Tibial nerve (tissue), 4 donors: Measurements from ENCODE around the gene RPGR. TPM values are rescaled to one million over a fixed set of nuclear protein-coding genes. Genes with fewer than 3 reads are reported as not detected.

Source experiments
- DNase-seq, 2 donors: peaks; one replicate each; pipeline ENCODE4 v3.0.0-alpha.2; 2019; ENCODE audit warnings: low spot score in 2 of 2
- H3K27ac ChIP-seq, 4 donors: fragments of 200-600 bp; sonication (generic) in 3 of 4; one replicate each; pipeline ENCODE4 v1.5.1; 2017 to 2019; ENCODE audit warnings: mild to moderate bottlenecking in 1 of 4
- H3K27me3 ChIP-seq, 2 donors: fragments of 200-600 bp; sonication (generic) in 1 of 2; one replicate each; pipeline versions ENCODE4 v1.5.1 to v1.6.0; 2017 to 2019
- H3K36me3 ChIP-seq, 3 donors: fragments of 200-600 bp; sonication (generic); one replicate each; pipeline ENCODE4 v1.5.1; 2018 to 2019
- H3K4me1 ChIP-seq, 4 donors: fragments of 200-600 bp; sonication (generic) in 3 of 4; one replicate each; pipeline ENCODE4 v1.5.1; 2017 to 2019
- H3K4me3 ChIP-seq, 4 donors: fragments of 200-600 bp; sonication (generic) in 3 of 4; one replicate each; pipeline ENCODE4 v1.5.1; 2017 to 2019; ENCODE audit warnings: mild to moderate bottlenecking in 1 of 4, moderate library complexity in 1 of 4
- H3K9me3 ChIP-seq, 4 donors: fragments of 200-600 bp; sonication (generic) in 3 of 4; one replicate each; pipeline ENCODE4 v1.5.1; 2017 to 2019
- CTCF ChIP-seq, 5 experiments: fragments of 200-600 bp in 3 of 5; fragments of 450-650 bp in 2 of 5; sonication (generic) in 3 of 5; IDR thresholded peaks; one replicate each; pipeline ENCODE4 v1.5.1; 2016 to 2019; ENCODE audit warnings: antibody characterized with exemption in 5 of 5, mild to moderate bottlenecking in 3 of 5, moderate library complexity in 2 of 5
- EP300 ChIP-seq, 2 donors: sonication (generic); formaldehyde crosslinking; IDR thresholded peaks; one replicate each; pipeline ENCODE4 v1.6.1; 2017; ENCODE audit warnings: antibody characterized with exemption in 2 of 2, mild to moderate bottlenecking in 1 of 2
- POLR2A ChIP-seq, 2 donors: fragments of 450-650 bp; IDR thresholded peaks; one replicate each; pipeline ENCODE4 v1.6.1; 2017; ENCODE audit warnings: antibody characterized with exemption in 2 of 2, mild to moderate bottlenecking in 2 of 2, moderate library complexity in 2 of 2
- WGBS, 2 donors: methylation state at CpG; one replicate each; pipeline ENCODE4 v1.1.5; 2018; 5-methylcytosine and 5-hydroxymethylcytosine counted together
- total RNA-seq, 4 donors: library from RNA; depleted of rRNA; stranded (reverse); fragments of >200 nt; gene quantifications; one replicate each; pipeline ENCODE4 v1.1.0, GENCODE V29; 2016

RPGR gene
- total RNA-seq, 4 donors from 2014 or later, result 28.9 to 89.8 (median 80.0) TPM

- H3K4me1 ChIP-seq, result no peaks in the 10 kb centered on the region
- no peaks in the 10 kb centered on the region for H3K9me3 ChIP-seq
- TF ChIP-seq EP300 (IDR thresholded peaks at IDR 0.05) (no peak), POLR2A (IDR thresholded peaks at IDR 0.05) (no peak), CTCF (IDR thresholded peaks at IDR 0.05) (no peak)
- no peaks in the 10 kb centered on the region for H3K27me3 ChIP-seq
- H3K4me3 ChIP-seq, result no peak overlapping the region
- 43 to 63% methylated on average over 4 of the region's 4 CpGs for WGBS, 2 donors
- DNase-seq, result no peak
- no peak overlapping the region for H3K27ac ChIP-seq
- no peaks in the 10 kb centered on the region for H3K36me3 ChIP-seq
Observed at GRCh38 chrX:38260231-38260630, 67.1 kb downstream of the RPGR start.

- DNase-seq, result no peak
- WGBS, 2 donors, result 88 to 90% methylated on average over 3 to 30 of the region's 30 CpGs
- no peaks in the 10 kb centered on the region for H3K4me1 ChIP-seq
- no peak overlapping the region for H3K4me3 ChIP-seq
- H3K27me3 ChIP-seq, result no peaks in the 10 kb centered on the region
- no peaks in the 10 kb centered on the region for H3K9me3 ChIP-seq
- H3K36me3 ChIP-seq, result no peaks in the 10 kb centered on the region
- no peak for TF ChIP-seq CTCF (IDR thresholded peaks at IDR 0.05)
- no peak overlapping the region for H3K27ac ChIP-seq
Observed at GRCh38 chrX:38256019-38256418, 71.3 kb downstream of the RPGR start.

- Histone ChIP-seq H3K4me3 (no peak overlapping the region), H3K9me3 (no peaks in the 10 kb centered on the region), H3K27me3 (peaks cover 0 to 3% of the 10 kb centered on the region in 2 donors), H3K36me3 (no peaks in the 10 kb centered on the region), H3K27ac (no peak overlapping the region), H3K4me1 (no peaks in the 10 kb centered on the region)
- no peak for DNase-seq
- 38 to 75% methylated on average over 2 of the region's 2 CpGs for WGBS, 2 donors
- TF ChIP-seq POLR2A (IDR thresholded peaks at IDR 0.05), result no peak
- TF ChIP-seq CTCF (IDR thresholded peaks at IDR 0.05), result no peak
- no peak for TF ChIP-seq EP300 (IDR thresholded peaks at IDR 0.05)
Observed at GRCh38 chrX:38249965-38250364, 77.3 kb downstream of the RPGR start.

- no peaks in the 10 kb centered on the region for H3K4me1 ChIP-seq
- H3K4me3 ChIP-seq, result no peak overlapping the region
- TF ChIP-seq EP300 (IDR thresholded peaks at IDR 0.05) (no peak), POLR2A (IDR thresholded peaks at IDR 0.05) (no peak), CTCF (IDR thresholded peaks at IDR 0.05) (no peak)
- no peaks in the 10 kb centered on the region for H3K36me3 ChIP-seq
- no peak for DNase-seq
- H3K27ac ChIP-seq, result no peak overlapping the region
- H3K27me3 ChIP-seq, result peaks cover 0 to 3% of the 10 kb centered on the region in 2 donors
- H3K9me3 ChIP-seq, result no peaks in the 10 kb centered on the region
- 81 to 97% methylated on average over 2 of the region's 2 CpGs for WGBS, 2 donors
Observed at GRCh38 chrX:38247051-38247450, 80.3 kb downstream of the RPGR start.

- TF ChIP-seq EP300 (IDR thresholded peaks at IDR 0.05) (no peak), CTCF (IDR thresholded peaks at IDR 0.05) (no peak), POLR2A (IDR thresholded peaks at IDR 0.05) (no peak)
- Histone ChIP-seq H3K4me3 (no peak overlapping the region), H3K9me3 (no peaks in the 10 kb centered on the region), H3K27me3 (no peaks in the 10 kb centered on the region), H3K4me1 (no peaks in the 10 kb centered on the region), H3K36me3 (no peaks in the 10 kb centered on the region), H3K27ac (no peak overlapping the region)
- DNase-seq, result no peak
- 63 to 68% methylated on average over 2 of the region's 2 CpGs for WGBS, 2 donors
Observed at GRCh38 chrX:38240541-38240940, 86.8 kb downstream of the RPGR start.
